Thymus (tissue), 11 donors: Measurements from ENCODE around the gene TEX13A. TPM values are rescaled to one million over a fixed set of nuclear protein-coding genes. Genes with fewer than 3 reads are reported as not detected.

Experiments used
- DNase-seq, 9 donors: peaks; one replicate each; pipeline ENCODE4 v3.0.0-alpha.2; 2013; ENCODE audit warnings: low spot score in 9 of 9, low read depth in 6 of 9, missing footprints in 1 of 9
- H3K27ac ChIP-seq, 2 donors: one replicate each; pipeline ENCODE4 v1.5.1; 2013; ENCODE audit warnings: control low read depth in 1 of 2, low read depth in 1 of 2, low read length in 1 of 2, mild to moderate bottlenecking in 1 of 2, moderate library complexity in 1 of 2
- H3K27me3 ChIP-seq, 2 donors: one replicate each; pipeline ENCODE4 v1.5.1; 2013; ENCODE audit warnings: low read length in 1 of 2; ENCODE audit not compliant: control insufficient read depth in 2 of 2, insufficient read depth in 1 of 2
- H3K36me3 ChIP-seq, 2 donors: one replicate each; pipeline ENCODE4 v1.5.1; 2013; ENCODE audit warnings: low read length in 1 of 2, mild to moderate bottlenecking in 1 of 2, moderate library complexity in 1 of 2; ENCODE audit not compliant: control insufficient read depth in 2 of 2, insufficient read depth in 2 of 2
- H3K4me1 ChIP-seq, 2 donors: one replicate each; pipeline ENCODE4 v1.5.1; 2013; ENCODE audit warnings: low read length in 2 of 2; ENCODE audit not compliant: control insufficient read depth in 2 of 2, insufficient read depth in 2 of 2
- H3K4me3 ChIP-seq, 2 donors: one replicate each; pipeline ENCODE4 v1.5.1; 2013; ENCODE audit warnings: low read length in 2 of 2, control low read depth in 1 of 2, mild to moderate bottlenecking in 1 of 2
- H3K9me3 ChIP-seq, 2 donors: one replicate each; pipeline ENCODE4 v1.5.1; 2013; ENCODE audit warnings: low read length in 1 of 2, mild to moderate bottlenecking in 1 of 2; ENCODE audit not compliant: control insufficient read depth in 2 of 2, insufficient read depth in 1 of 2
- WGBS: extraction: QIAGEN DNeasy Blood & Tissue Kit; methylation state at CpG from one replicate; pipeline ENCODE4 v1.1.7; 2013; 5-methylcytosine and 5-hydroxymethylcytosine counted together
- polyA plus RNA-seq: library from polyadenylated mRNA; stranded (reverse); fragments of 200-250 nt; gene quantifications from one replicate; pipeline ENCODE4 v1.2.3, GENCODE V29; 2013
- total RNA-seq: library from RNA; stranded (reverse); fragments of 120-200 nt; gene quantifications from one replicate; pipeline ENCODE4 v1.2.4, GENCODE V29; 2013
- donor health status: healthy.

Gene TEX13A
- total and polyA plus RNA-seq, 2 donors: not detected

DNA sequence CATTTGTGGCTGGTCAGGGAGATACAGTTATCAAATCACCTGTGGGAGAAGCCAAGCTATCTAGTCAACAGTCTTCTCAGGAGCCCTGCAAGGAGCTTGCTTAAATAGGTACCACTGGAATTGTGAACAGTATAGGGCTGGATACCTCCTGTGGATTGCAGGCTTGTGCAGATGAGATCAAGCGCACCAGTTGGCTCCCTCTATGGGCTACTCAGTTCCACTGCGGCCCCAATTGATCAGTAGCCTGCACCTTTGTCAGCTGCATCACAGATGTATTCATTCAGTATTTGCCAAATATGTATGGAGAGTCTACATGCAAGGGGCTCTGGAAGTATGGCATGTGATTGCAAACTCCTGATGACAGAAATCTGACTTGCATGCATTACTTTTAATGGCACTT lies 28.6 kb downstream of the TEX13A start:
- WGBS: 35% methylated on average over 2 of the region's 2 CpGs
- DNase-seq: no peak
- Histone ChIP-seq H3K4me3 (no peak overlapping the region), H3K4me1 (no peaks in the 10 kb centered on the region), H3K27ac (no peak overlapping the region), H3K27me3 (no peaks in the 10 kb centered on the region), H3K9me3 (no peaks in the 10 kb centered on the region), H3K36me3 (no peaks in the 10 kb centered on the region)

DNA sequence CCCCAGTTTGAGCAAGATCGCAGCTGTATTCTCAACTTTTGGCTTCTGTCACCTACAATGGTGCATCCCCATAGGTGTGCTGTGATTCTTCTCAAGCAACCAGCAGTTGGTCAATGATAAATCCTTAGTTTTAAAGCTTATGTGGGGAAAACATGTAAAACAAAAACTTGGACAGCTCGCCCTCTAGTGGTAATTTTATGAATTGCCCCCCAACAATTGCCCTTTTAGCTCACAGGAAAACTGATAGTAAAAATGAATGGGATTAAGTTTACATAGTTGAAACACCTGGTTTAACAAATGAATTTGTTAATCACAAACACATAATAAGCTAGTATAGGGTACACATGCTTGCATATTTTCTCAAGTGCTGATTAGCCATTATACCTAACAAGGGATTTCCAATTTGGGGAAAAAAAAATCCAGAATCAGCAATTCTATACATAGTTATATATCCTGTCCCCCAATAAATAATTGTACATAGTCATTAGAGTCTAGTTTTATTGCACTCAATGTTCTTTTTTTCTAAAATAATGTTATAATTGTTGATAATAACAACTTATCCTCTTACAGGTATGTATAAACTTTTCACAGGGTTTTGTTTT lies 30.1 kb downstream of the TEX13A start:
- no peaks in the 10 kb centered on the region for H3K4me1 ChIP-seq
- no peaks in the 10 kb centered on the region for H3K9me3 ChIP-seq
- H3K4me3 ChIP-seq: no peak overlapping the region
- DNase-seq: peak in 3 of 9 donors; percentile 0 to 43 (median 28)
- WGBS: 6% methylated on average over 2 of the region's 2 CpGs
- H3K27me3 ChIP-seq: no peaks in the 10 kb centered on the region
- H3K36me3 ChIP-seq: no peaks in the 10 kb centered on the region
- H3K27ac ChIP-seq: no peak overlapping the region

DNA sequence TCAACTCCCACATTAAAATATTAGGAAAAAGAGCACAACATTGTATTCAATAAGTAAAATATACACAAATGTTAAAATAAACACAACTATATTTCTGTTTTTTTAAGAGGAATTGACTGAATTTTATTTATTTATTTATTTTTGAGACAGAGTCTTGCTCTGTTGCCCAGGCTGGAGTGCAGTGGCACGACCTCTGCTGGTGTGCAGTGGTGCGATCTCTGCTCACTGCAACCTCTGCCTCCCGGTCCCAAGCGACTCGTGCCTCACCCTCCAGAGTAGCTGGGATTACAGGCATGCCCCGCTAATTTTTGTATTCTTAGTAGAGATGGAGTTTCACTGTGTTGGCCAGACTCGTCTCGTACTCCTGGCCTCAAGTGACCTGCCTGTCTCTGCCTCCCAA lies 31.4 kb downstream of the TEX13A start:
- Histone ChIP-seq H3K27ac (no peak overlapping the region), H3K9me3 (no peaks in the 10 kb centered on the region), H3K36me3 (no peaks in the 10 kb centered on the region), H3K27me3 (no peaks in the 10 kb centered on the region), H3K4me3 (no peak overlapping the region), H3K4me1 (no peaks in the 10 kb centered on the region)
- 94% methylated on average over 8 of the region's 8 CpGs for WGBS
- DNase-seq: no peak

DNA sequence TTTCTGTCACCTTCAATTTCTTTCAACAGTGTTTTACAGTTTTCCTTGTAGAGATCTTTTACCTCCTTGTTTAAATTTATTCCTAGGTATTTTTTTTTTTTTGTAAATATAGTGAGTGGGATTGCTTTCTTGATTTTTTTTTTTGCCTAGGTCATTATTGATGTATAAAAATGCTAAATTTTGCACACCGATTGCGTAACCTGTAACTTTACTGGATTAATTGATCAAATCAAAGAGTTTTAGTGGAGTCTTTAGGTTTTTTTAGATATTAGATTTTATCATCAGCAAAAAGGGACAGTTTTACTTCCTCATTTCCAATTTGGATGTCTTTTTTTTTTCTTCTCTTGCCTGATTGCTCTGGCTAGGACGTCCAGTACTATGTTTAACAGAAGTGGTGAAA lies 40.9 kb downstream of the TEX13A start:
- Histone ChIP-seq H3K36me3 (no peaks in the 10 kb centered on the region), H3K27ac (no peak overlapping the region), H3K27me3 (no peaks in the 10 kb centered on the region), H3K4me1 (no peaks in the 10 kb centered on the region), H3K9me3 (no peaks in the 10 kb centered on the region), H3K4me3 (no peak overlapping the region)
- DNase-seq: no peak
- 88% methylated on average over 3 of the region's 3 CpGs for WGBS

DNA sequence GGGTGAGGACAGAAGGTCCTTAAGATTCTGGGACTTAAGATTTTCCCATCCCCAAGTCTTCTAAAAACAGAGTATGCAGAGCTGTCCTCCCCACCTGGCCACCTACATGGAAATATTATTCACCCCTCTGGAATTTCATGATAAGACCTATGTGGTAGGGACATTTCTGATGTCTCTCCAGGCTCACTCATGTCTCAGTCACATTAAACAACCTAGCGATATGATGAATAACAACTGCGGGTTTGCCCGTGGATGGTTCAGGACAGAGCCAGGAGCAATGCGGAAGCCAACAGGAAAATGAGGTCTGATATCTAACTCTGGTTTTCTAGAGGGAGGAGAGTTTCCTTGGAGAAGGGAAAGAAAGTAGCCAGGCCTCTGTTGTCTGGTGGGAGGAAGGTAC lies 47.4 kb downstream of the TEX13A start:
- H3K4me1 ChIP-seq: no peaks in the 10 kb centered on the region
- no peak for DNase-seq
- WGBS: 96% methylated on average over 4 of the region's 4 CpGs
- no peak overlapping the region for H3K4me3 ChIP-seq
- H3K36me3 ChIP-seq: no peaks in the 10 kb centered on the region
- H3K27me3 ChIP-seq: no peaks in the 10 kb centered on the region
- H3K9me3 ChIP-seq: no peaks in the 10 kb centered on the region
- no peak overlapping the region for H3K27ac ChIP-seq
